ENCODE measurements around the gene MST1.

DNA sequence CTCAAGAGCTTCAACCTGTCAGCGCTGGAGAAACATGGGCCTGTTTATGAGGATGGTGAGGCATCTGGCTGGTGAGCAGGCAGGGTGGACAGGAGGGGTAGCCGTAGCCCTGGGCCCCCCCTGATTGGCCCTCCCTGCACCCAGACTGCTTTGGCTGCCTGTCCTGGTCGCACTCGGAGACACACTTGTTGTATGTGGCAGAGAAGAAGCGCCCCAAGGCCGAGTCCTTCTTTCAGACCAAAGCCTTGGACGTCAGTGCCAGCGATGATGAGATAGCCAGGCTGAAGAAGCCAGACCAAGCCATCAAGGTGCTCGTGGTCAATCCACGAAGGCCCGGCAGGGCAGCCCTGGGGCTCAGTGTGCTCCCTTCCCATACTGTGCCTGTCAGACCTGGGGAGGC lies 13.4 kb downstream of the MST1 start:
- TF ChIP-seq, protein P1, sequence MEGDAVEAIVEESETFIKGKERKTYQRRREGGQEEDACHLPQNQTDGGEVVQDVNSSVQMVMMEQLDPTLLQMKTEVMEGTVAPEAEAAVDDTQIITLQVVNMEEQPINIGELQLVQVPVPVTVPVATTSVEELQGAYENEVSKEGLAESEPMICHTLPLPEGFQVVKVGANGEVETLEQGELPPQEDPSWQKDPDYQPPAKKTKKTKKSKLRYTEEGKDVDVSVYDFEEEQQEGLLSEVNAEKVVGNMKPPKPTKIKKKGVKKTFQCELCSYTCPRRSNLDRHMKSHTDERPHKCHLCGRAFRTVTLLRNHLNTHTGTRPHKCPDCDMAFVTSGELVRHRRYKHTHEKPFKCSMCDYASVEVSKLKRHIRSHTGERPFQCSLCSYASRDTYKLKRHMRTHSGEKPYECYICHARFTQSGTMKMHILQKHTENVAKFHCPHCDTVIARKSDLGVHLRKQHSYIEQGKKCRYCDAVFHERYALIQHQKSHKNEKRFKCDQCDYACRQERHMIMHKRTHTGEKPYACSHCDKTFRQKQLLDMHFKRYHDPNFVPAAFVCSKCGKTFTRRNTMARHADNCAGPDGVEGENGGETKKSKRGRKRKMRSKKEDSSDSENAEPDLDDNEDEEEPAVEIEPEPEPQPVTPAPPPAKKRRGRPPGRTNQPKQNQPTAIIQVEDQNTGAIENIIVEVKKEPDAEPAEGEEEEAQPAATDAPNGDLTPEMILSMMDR (IDR thresholded peaks at IDR 0.05): no peak
- no peak for TF ChIP-seq POLR2A (IDR thresholded peaks at IDR 0.05)
- TF ChIP-seq EP300 (IDR thresholded peaks at IDR 0.05; ENCODE audit: low read depth): no peak

Measured in transverse colon (tissue), 3 donors.